Measurements from ENCODE around the gene PATJ. TPM values are rescaled to one million over a fixed set of nuclear protein-coding genes. Genes with fewer than 3 reads are reported as not detected.

PATJ gene
- total RNA-seq, 2 donors from 2014 or later, result 47.8 to 64.5 TPM

GRCh38 chr1:61930116-61930645 lies 187.9 kb downstream of the PATJ start:
- no peak for TF ChIP-seq CTCF (IDR thresholded peaks at IDR 0.05)
- ATAC-seq (ENCODE audit: insufficient number of reproducible peaks, low FRiP score, low read depth), result no peak
- Histone ChIP-seq H3K27me3 (replicated peaks; ENCODE audit: insufficient read depth) (no peaks in the 10 kb centered on the region), H3K27ac (no peak overlapping the region), H3K9me3 (no peaks in the 10 kb centered on the region), H3K36me3 (peaks cover 3% of the 10 kb centered on the region), H3K4me1 (ENCODE audit: control insufficient read depth in 1 of 2, low read depth in 2 of 2) (no peaks in the 10 kb centered on the region), H3K4me3 (no peak overlapping the region)
- DNase-seq (ENCODE audit: low spot score), result no peak

- ATAC-seq (ENCODE audit: insufficient number of reproducible peaks, low FRiP score, low read depth), result no peak
- H3K27me3 ChIP-seq (replicated peaks; ENCODE audit: insufficient read depth), result no peaks in the 10 kb centered on the region
Observed at GRCh38 chr1:61931587-61932279, 189.5 kb downstream of the PATJ start.

GRCh38 chr1:61935516-61935915 lies 193.2 kb downstream of the PATJ start:
- DNase-seq (ENCODE audit: low spot score), result no peak
- Histone ChIP-seq H3K36me3 (no peaks in the 10 kb centered on the region), H3K4me1 (ENCODE audit: control insufficient read depth in 1 of 2, low read depth in 2 of 2) (no peaks in the 10 kb centered on the region), H3K9me3 (no peaks in the 10 kb centered on the region), H3K27me3 (replicated peaks; ENCODE audit: insufficient read depth) (no peaks in the 10 kb centered on the region), H3K27ac (no peak overlapping the region), H3K4me3 (no peak overlapping the region)
- ATAC-seq (ENCODE audit: insufficient number of reproducible peaks, low FRiP score, low read depth), result no peak
- TF ChIP-seq CTCF (IDR thresholded peaks at IDR 0.05), result no peak

More at GRCh38 chr1:61931587-61932279, 189.5 kb downstream of the PATJ start:
- Histone ChIP-seq H3K4me3 (no peak overlapping the region), H3K36me3 (peaks cover 3% of the 10 kb centered on the region), H3K27ac (no peak overlapping the region), H3K4me1 (ENCODE audit: control insufficient read depth in 1 of 2, low read depth in 2 of 2) (no peaks in the 10 kb centered on the region), H3K9me3 (no peaks in the 10 kb centered on the region)
- no peak for DNase-seq (ENCODE audit: low spot score)
- no peak for TF ChIP-seq CTCF (IDR thresholded peaks at IDR 0.05)

- ATAC-seq (ENCODE audit: insufficient number of reproducible peaks, low FRiP score, low read depth) (no peak), DNase-seq (ENCODE audit: low spot score) (no peak)
- no peak overlapping the region for H3K27ac ChIP-seq
- no peaks in the 10 kb centered on the region for H3K36me3 ChIP-seq
- no peaks in the 10 kb centered on the region for H3K9me3 ChIP-seq
- H3K27me3 ChIP-seq (replicated peaks; ENCODE audit: insufficient read depth), result no peaks in the 10 kb centered on the region
- H3K4me1 ChIP-seq (ENCODE audit: control insufficient read depth in 1 of 2, low read depth in 2 of 2), result no peaks in the 10 kb centered on the region
- TF ChIP-seq CTCF (IDR thresholded peaks at IDR 0.05), result no peak
- no peak overlapping the region for H3K4me3 ChIP-seq
Observed at GRCh38 chr1:61936839-61937238, 194.6 kb downstream of the PATJ start.

- no peak for ATAC-seq (ENCODE audit: insufficient number of reproducible peaks, low FRiP score, low read depth)
- H3K36me3 ChIP-seq, result no peaks in the 10 kb centered on the region
- H3K4me1 ChIP-seq (ENCODE audit: control insufficient read depth in 1 of 2, low read depth in 2 of 2), result no peaks in the 10 kb centered on the region
- no peak for TF ChIP-seq CTCF (IDR thresholded peaks at IDR 0.05)
- DNase-seq (ENCODE audit: low spot score), result no peak
- no peaks in the 10 kb centered on the region for H3K27me3 ChIP-seq (replicated peaks; ENCODE audit: insufficient read depth)
- H3K27ac ChIP-seq, result no peak overlapping the region
- H3K4me3 ChIP-seq, result no peak overlapping the region
- no peaks in the 10 kb centered on the region for H3K9me3 ChIP-seq
Observed at GRCh38 chr1:61941794-61942193, 199.5 kb downstream of the PATJ start.

All from thoracic aorta (tissue), 2 donors.